OCI-M2 (cell line): ENCODE data around the gene TMED1.

ENCODE experiments used
- DNase-seq: peaks from one replicate; lab custom pipeline; 2025; ENCODE audit not compliant: unreplicated experiment; lab: John Stamatoyannopoulos, UW

The TMED1 gene

DNA sequence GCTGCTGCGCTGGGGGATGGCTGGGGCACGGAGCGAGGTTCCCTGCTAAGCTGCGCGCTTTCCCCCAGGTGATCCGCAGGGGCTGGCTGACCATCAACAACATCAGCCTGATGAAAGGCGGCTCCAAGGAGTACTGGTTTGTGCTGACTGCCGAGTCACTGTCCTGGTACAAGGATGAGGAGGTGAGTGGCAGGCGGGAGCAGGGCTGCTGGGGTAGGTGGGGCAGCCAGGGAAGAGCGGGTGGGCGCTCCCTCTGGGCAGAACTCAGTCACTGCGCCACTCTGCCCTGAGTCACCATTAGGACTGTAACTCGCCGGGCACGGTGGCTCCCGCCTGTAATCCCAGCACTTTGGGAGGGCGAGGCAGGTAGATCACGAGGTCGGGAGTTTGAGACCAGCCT is 23.8 kb downstream of the TMED1 start:
- no peak for DNase-seq

GRCh38 chr19:10811391-10812111 is 24.5 kb downstream of the TMED1 start:
- peak; percentile 79 for DNase-seq

DNA sequence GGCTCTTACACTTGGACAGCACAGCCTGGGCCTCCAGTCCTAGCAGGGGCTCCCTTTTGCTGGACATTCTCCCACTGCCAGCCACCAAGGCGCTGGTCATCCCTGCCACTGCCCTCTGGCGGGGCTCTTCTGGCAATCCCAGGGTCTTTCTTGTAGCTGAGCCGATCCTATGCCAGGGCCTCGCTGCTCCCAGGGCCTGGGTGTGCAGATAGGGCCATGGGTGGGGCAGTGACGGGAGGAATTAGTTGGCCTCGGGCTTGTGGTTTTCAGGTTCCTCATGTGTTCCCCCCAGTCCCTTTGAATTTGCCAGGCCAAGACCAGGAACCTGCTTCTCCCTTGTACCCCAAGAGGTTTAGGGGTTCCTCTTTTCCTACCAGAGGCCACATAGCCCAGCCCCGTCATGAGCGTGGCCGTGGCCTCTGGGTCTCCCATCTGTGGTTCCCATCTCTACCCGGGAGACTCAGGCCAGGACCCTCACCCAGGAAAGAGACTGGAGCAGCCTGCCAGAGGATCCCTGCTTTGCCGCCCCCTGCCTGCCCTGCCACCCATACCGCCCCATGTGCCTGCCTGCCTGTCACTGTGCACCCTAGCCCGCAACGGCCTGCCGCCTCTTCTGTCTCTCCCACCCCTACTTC is 26.2 kb downstream of the TMED1 start:
- peak; percentile 97 for DNase-seq

- DNase-seq = peak; percentile 97
Measured at GRCh38 chr19:10808937-10809649, 26.9 kb downstream of the TMED1 start.

GRCh38 chr19:10805758-10806247 is 30.2 kb downstream of the TMED1 start:
- DNase-seq = no peak

GRCh38 chr19:10805065-10805757 is 30.8 kb downstream of the TMED1 start:
- no peak for DNase-seq

GRCh38 chr19:10803252-10803651 is 32.8 kb downstream of the TMED1 start:
- DNase-seq = no peak

DNA sequence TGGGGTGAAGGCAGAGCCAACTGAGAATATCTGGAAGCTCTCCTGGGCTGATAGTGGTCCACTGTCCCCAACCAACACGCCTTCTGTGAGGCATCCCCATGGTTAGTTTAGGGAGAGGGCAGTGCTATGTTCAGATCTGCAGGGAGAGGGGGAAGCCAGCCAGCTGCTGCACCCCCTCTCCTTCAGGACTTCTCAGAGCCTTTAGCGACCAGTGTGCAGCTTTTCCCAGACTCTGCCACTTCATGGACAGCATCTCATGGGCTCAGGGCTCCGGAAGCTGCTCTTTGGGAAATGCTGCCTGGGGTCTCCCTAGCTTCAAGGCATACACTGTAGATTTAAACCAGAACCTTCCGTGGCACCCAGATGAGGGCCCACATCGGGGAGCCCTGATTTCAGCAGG is 33.5 kb downstream of the TMED1 start:
- DNase-seq = no peak

GRCh38 chr19:10800488-10800887 is 35.5 kb downstream of the TMED1 start:
- DNase-seq = no peak

DNA sequence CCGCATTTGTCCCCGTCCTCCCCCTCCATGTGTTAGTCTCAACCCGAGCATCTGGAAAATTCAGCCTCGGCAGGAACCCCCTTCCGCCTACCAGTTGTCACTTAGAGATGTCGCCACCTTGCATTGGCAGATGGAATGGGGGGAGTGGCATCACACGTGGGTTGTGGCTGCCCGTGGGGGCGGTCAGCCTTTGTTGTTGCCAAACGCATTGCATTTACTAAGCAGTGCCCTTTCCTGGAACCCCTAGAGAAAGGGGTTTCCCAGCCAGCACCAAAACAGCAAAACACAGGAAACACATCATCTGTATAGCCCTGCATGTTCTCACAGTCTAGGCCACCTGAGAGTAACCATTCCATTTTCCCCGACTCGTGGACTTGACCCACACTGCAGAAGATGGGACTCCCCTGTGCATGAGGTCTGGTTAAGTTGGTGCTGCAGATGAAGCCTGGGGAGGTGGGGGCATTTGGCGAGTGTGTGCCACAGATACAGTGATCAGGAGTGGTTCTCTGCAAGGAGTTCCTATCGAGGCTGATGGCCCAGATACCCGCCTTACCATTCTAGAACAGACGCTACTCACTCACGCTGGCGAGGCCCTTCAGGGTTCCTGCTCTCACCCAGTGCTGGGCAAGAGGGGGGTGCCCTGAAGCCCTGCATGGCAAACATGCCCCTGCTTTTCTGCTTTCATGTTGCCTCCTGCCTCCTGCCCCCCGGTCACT is 38.3 kb downstream of the TMED1 start:
- DNase-seq = no peak

DNA sequence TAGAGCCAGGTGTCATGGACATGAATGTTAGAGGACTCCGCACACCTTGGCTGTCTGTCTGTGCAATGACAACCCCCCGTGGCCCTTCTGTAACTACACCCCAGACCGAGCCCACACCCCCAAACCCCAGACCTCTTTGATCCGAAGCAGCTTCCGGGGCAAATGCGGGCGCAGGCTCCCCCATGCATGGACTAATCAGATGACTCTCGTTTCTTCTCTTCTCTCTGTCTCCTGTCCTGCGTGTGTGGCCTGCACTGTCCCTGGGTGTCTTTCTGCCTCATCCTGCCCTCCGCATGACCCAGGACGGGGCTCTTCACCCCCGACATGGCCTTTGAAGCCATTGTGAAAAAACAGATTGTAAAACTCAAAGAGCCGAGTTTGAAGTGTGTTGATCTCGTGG is 38.9 kb downstream of the TMED1 start:
- DNase-seq = no peak

DNA sequence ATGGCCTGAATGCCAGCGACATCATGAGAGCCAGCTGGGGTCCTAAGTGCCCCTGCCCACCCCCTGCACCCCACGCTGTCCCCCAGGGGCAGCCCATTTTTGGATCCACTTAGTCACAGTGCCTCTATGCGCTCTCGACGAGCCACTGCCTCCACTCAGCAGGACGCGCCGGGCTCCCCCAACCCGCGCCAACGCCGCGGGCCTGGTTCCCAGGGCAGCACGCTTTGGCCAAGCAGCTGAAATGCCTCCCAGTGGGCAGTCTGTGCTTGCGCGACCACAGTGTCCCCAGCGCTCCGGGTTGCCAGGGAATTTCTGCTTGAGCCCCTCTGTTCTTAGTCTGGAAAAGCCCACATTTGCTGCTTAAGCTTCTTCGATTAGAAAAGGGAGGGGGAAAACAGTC is 39.4 kb downstream of the TMED1 start:
- no peak for DNase-seq

- no peak for DNase-seq
Measured at GRCh38 chr19:10789866-10790265, 46.1 kb downstream of the TMED1 start.

- DNase-seq = no peak
Measured at GRCh38 chr19:10788146-10788545, 47.9 kb downstream of the TMED1 start.

- DNase-seq = no peak
Measured at GRCh38 chr19:10784257-10784656, 51.8 kb downstream of the TMED1 start.

DNA sequence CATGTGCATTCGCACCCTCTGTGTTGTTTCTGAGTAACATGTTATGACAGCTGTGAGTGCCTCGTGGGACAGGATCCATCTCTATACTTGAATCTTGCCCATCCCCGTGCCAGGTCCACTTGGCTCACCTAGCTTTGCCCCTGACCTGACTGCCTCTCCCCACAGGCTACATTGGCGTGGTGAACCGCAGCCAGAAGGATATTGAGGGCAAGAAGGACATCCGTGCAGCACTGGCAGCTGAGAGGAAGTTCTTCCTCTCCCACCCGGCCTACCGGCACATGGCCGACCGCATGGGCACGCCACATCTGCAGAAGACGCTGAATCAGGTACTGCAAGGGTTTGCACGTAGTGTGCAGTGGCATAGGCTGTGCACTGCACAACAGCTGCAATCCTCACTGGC is 53.2 kb downstream of the TMED1 start:
- no peak for DNase-seq
